HS-27A (cell line): ENCODE results near the gene SLC18A2.
"Not testable (repeated sequence)": the region's sequence is repeated elsewhere in the genome, so short reads cannot be mapped to it uniquely, and the experiment has no call there.

Source experiments
- DNase-seq: peaks from one replicate; pipeline ENCODE4 v3.0.0-alpha.2; 2012; ENCODE audit warnings: low read depth, missing footprints

SLC18A2 gene

GRCh38 chr10:117240621-117241529 is at the start of gene SLC18A2:
Gene SLC18A2, plus strand, starts transcription at chr10:117241114. Its CDS starts 580 bp downstream, at chr10:117241694.
- no peak for DNase-seq

- DNase-seq, result no peak
These were observed 43.7 kb upstream of the SLC18A2 start, which contains the start of gene KCNK18 for GRCh38 chr10:117197189-117197588. Gene KCNK18, plus strand, starts transcription at chr10:117197489. Its CDS starts 0 bp downstream, at chr10:117197489.

- no peak for DNase-seq
These were observed 42.8 kb upstream of the SLC18A2 start for GRCh38 chr10:117198088-117198487.

GRCh38 chr10:117201826-117202225 is 39.1 kb upstream of the SLC18A2 start:
- no peak for DNase-seq

GRCh38 chr10:117204316-117204715 is 36.6 kb upstream of the SLC18A2 start:
- no peak for DNase-seq

- DNase-seq, result no peak
These were observed 28.7 kb upstream of the SLC18A2 start for GRCh38 chr10:117212176-117212575.

- DNase-seq, result no peak
These were observed 26.5 kb upstream of the SLC18A2 start for GRCh38 chr10:117214401-117214800.

GRCh38 chr10:117215079-117215478 is 25.8 kb upstream of the SLC18A2 start:
- DNase-seq, result no peak

- DNase-seq, result no peak
These were observed 24.9 kb upstream of the SLC18A2 start for GRCh38 chr10:117216028-117216427.

- no peak for DNase-seq
These were observed 24.2 kb upstream of the SLC18A2 start for GRCh38 chr10:117216611-117217195.

GRCh38 chr10:117217196-117217761 is 23.6 kb upstream of the SLC18A2 start:
- DNase-seq, result no peak

- DNase-seq, result no peak
These were observed 22.3 kb upstream of the SLC18A2 start for GRCh38 chr10:117218654-117219053.

- no peak for DNase-seq
These were observed 19.7 kb upstream of the SLC18A2 start for GRCh38 chr10:117221156-117221711.

- DNase-seq, result no peak
These were observed 18.4 kb upstream of the SLC18A2 start for GRCh38 chr10:117222552-117222951.

GRCh38 chr10:117222976-117223692 is 17.8 kb upstream of the SLC18A2 start:
- no peak for DNase-seq

- DNase-seq, result no peak
These were observed 17.1 kb upstream of the SLC18A2 start for GRCh38 chr10:117223693-117224430.

- no peak for DNase-seq
These were observed 16.0 kb upstream of the SLC18A2 start for GRCh38 chr10:117224881-117225280.

GRCh38 chr10:117226813-117227451 is 14.0 kb upstream of the SLC18A2 start:
- no peak for DNase-seq

- DNase-seq, result no peak
These were observed 12.7 kb upstream of the SLC18A2 start for GRCh38 chr10:117228210-117228609.

GRCh38 chr10:117230107-117230506 is 10.8 kb upstream of the SLC18A2 start:
- DNase-seq, result not testable (repeated sequence)
